Measurements from ENCODE around the gene SLC6A17. TPM values are rescaled to one million over a fixed set of nuclear protein-coding genes. Genes with fewer than 3 reads are reported as not detected.

SLC6A17 gene
- total RNA-seq, 2 donors from 2014 or later: 0.19 TPM; not detected in 1

- Histone ChIP-seq H3K4me3 (no peak overlapping the region), H3K9ac (ENCODE audit: low read depth in 2 of 2, low read length in 2 of 2) (no peak overlapping the region), H3K4me1 (no peaks in the 10 kb centered on the region), H3K27ac (no peak overlapping the region), H3K27me3 (no peaks in the 10 kb centered on the region), H3K9me3 (no peaks in the 10 kb centered on the region), H3K36me3 (no peaks in the 10 kb centered on the region)
- DNase-seq: no peak
- intact Hi-C loops (cut with DNase I): no loop called here
- no peak for TF ChIP-seq CTCF (IDR thresholded peaks at IDR 0.05)
Measured at GRCh38 chr1:110216844-110217444, 66.7 kb downstream of the SLC6A17 start.

- Histone ChIP-seq H3K27ac (no peak overlapping the region), H3K4me3 (no peak overlapping the region), H3K27me3 (no peaks in the 10 kb centered on the region), H3K36me3 (no peaks in the 10 kb centered on the region), H3K9ac (ENCODE audit: low read depth in 2 of 2, low read length in 2 of 2) (no peak overlapping the region), H3K9me3 (no peaks in the 10 kb centered on the region), H3K4me1 (no peaks in the 10 kb centered on the region)
- no peak for TF ChIP-seq CTCF (IDR thresholded peaks at IDR 0.05)
- no peak for DNase-seq
- intact Hi-C loops (cut with DNase I): no loop called here
Measured at GRCh38 chr1:110218137-110218536, 67.8 kb downstream of the SLC6A17 start.

GRCh38 chr1:110218739-110219138, 68.4 kb downstream of the SLC6A17 start:
- no peak overlapping the region for H3K27ac ChIP-seq
- DNase-seq: no peak
- H3K27me3 ChIP-seq: no peaks in the 10 kb centered on the region
- no peaks in the 10 kb centered on the region for H3K4me1 ChIP-seq
- no peak overlapping the region for H3K4me3 ChIP-seq
- no peaks in the 10 kb centered on the region for H3K36me3 ChIP-seq
- TF ChIP-seq CTCF (IDR thresholded peaks at IDR 0.05): no peak
- H3K9ac ChIP-seq (ENCODE audit: low read depth in 2 of 2, low read length in 2 of 2): no peak overlapping the region
- intact Hi-C loops (cut with DNase I): no loop called here
- H3K9me3 ChIP-seq: no peaks in the 10 kb centered on the region

GRCh38 chr1:110220324-110220723, 70.0 kb downstream of the SLC6A17 start:
- no peaks in the 10 kb centered on the region for H3K36me3 ChIP-seq
- no peak overlapping the region for H3K9ac ChIP-seq (ENCODE audit: low read depth in 2 of 2, low read length in 2 of 2)
- H3K4me3 ChIP-seq: no peak overlapping the region
- no peaks in the 10 kb centered on the region for H3K4me1 ChIP-seq
- H3K27me3 ChIP-seq: no peaks in the 10 kb centered on the region
- DNase-seq: no peak
- intact Hi-C loops (cut with DNase I): no loop called here
- no peak overlapping the region for H3K27ac ChIP-seq
- no peak for TF ChIP-seq CTCF (IDR thresholded peaks at IDR 0.05)
- H3K9me3 ChIP-seq: no peaks in the 10 kb centered on the region

GRCh38 chr1:110221119-110221518, 70.8 kb downstream of the SLC6A17 start:
- intact Hi-C loops (cut with DNase I): no loop called here
- no peak for DNase-seq
- Histone ChIP-seq H3K36me3 (no peaks in the 10 kb centered on the region), H3K4me1 (no peaks in the 10 kb centered on the region), H3K27me3 (no peaks in the 10 kb centered on the region), H3K9me3 (no peaks in the 10 kb centered on the region), H3K4me3 (no peak overlapping the region), H3K9ac (ENCODE audit: low read depth in 2 of 2, low read length in 2 of 2) (no peak overlapping the region), H3K27ac (no peak overlapping the region)
- no peak for TF ChIP-seq CTCF (IDR thresholded peaks at IDR 0.05)

Measured in colonic mucosa (tissue), 4 donors.